BE2C (cell line): ENCODE results near the gene ENPP6.

Experiments
- DNase-seq: peaks from one replicate; pipeline ENCODE4 v3.0.0-alpha.2; 2020
- H3K27me3 ChIP-seq: fragments of 250-450 bp; sonication (Bioruptor Pico); 2 replicates; pipeline ENCODE4 v1.5.1; 2020; ENCODE audit warnings: mild to moderate bottlenecking
- H3K36me3 ChIP-seq: fragments of 250-450 bp; sonication (Bioruptor Pico); 2 replicates; pipeline ENCODE4 v1.5.1; 2020; ENCODE audit warnings: mild to moderate bottlenecking
- H3K4me1 ChIP-seq: fragments of 250-450 bp; sonication (Bioruptor Pico); 2 replicates; pipeline ENCODE4 v1.5.1; 2020
- H3K4me3 ChIP-seq: 2 replicates; pipeline ENCODE4 v1.5.1; 2011; ENCODE audit warnings: low read depth, low read length
- H3K9me3 ChIP-seq: fragments of 250-450 bp; sonication (Bioruptor Pico); 2 replicates; pipeline ENCODE4 v1.5.1; 2020
- TF ChIP-seq, protein P1 (sequence below): IDR thresholded peaks from 2 replicates; pipeline ENCODE4 v1.5.1; 2012; ENCODE audit warnings: mild to moderate bottlenecking, low read depth, low read length

Gene ENPP6

DNA sequence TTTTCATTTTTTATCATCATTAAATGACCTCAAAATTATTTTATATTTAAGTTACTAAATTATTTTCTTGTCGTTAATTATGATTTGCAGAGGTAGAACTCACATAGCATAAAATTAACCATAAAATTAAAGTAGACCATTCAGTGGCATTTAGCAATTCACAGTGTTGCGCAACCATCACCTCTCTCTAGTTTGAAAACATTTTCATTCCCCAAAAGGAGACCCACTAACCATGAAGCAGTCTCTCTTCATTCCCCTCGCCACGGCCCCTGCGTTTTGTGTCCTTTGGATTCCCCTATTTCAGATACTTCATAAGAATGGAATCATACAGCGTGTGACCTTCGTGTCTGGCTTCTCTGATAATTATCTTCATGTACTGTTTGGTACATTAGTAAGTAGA, 154.9 kb downstream of the ENPP6 start:
- Histone ChIP-seq H3K36me3 (no peaks in the 10 kb centered on the region), H3K4me3 (no peak overlapping the region), H3K4me1 (peaks cover 8% of the 10 kb centered on the region; the same call in 1 of the 2 replicates), H3K27me3 (no peaks in the 10 kb centered on the region), H3K9me3 (no peaks in the 10 kb centered on the region)
- no peak for DNase-seq
- TF ChIP-seq, protein P1, sequence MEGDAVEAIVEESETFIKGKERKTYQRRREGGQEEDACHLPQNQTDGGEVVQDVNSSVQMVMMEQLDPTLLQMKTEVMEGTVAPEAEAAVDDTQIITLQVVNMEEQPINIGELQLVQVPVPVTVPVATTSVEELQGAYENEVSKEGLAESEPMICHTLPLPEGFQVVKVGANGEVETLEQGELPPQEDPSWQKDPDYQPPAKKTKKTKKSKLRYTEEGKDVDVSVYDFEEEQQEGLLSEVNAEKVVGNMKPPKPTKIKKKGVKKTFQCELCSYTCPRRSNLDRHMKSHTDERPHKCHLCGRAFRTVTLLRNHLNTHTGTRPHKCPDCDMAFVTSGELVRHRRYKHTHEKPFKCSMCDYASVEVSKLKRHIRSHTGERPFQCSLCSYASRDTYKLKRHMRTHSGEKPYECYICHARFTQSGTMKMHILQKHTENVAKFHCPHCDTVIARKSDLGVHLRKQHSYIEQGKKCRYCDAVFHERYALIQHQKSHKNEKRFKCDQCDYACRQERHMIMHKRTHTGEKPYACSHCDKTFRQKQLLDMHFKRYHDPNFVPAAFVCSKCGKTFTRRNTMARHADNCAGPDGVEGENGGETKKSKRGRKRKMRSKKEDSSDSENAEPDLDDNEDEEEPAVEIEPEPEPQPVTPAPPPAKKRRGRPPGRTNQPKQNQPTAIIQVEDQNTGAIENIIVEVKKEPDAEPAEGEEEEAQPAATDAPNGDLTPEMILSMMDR, result no peak

DNA sequence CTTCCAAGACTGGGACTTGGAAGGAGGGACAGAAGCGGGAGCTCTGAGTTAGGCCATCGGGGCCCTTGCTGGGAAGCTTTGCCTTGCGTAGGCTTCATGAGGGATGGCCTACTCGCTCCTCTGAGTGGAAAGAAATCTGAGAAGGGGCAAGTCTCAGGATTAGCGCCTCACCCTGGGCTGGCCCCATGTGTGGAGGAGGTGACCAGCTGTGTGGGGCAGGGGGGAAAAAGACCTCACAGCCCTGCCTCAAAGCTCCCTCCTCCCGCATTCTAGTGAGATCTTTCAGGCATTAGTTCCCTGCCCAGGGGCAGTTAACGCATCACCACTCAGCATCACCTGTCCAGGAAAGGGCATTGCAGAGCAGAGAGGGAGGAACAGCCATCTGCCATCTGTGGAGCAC, 156.1 kb downstream of the ENPP6 start:
- H3K4me3 ChIP-seq, result no peak overlapping the region
- no peak for DNase-seq
- peaks cover 4% of the 10 kb centered on the region; the same call in 1 of the 2 replicates for H3K4me1 ChIP-seq
- H3K9me3 ChIP-seq, result no peaks in the 10 kb centered on the region
- H3K27me3 ChIP-seq, result no peaks in the 10 kb centered on the region
- TF ChIP-seq, protein P1, result no peak
- no peaks in the 10 kb centered on the region for H3K36me3 ChIP-seq

DNA sequence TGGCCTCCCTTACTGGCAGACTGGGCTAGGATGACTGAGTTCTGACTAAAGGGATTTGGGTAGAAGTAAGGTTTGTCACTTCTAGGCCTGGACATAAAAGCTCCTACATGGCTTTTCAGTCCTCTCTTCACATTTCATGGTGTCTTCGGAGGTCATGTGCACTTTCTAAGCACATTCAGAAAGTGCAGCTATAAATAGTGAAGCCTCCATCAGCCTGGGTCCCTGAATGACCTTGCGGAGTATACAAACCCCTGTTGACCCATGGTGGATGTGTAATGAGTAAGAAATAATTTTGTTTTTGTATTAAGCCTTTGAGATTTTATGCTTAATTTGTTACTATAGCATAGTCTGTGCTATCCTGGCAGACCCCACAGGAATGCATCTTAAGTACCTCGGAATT, 158.6 kb downstream of the ENPP6 start:
- no peaks in the 10 kb centered on the region for H3K9me3 ChIP-seq
- no peaks in the 10 kb centered on the region for H3K36me3 ChIP-seq
- no peaks in the 10 kb centered on the region for H3K4me1 ChIP-seq
- no peak for DNase-seq
- TF ChIP-seq, protein P1, result no peak
- no peak overlapping the region for H3K4me3 ChIP-seq
- H3K27me3 ChIP-seq, result no peaks in the 10 kb centered on the region

DNA sequence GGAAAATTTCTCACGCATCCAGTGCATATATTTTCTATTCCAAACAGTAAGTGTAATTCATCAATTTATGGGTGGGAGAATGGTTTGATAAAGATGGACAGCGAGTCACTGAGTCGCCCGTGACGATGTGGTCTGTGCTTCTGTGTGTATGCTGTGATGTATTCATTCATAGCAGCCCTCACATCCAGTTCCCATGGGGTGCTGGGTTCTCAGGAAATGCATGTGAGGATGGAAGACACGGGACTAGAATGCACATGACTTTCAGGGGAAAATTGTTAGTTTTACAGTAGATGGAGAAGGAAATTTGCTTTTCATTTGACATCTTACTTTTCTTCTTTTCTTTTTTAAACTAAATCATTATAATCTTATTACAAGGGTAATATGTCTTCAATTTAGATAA, 159.6 kb downstream of the ENPP6 start:
- Histone ChIP-seq H3K4me1 (no peaks in the 10 kb centered on the region), H3K36me3 (no peaks in the 10 kb centered on the region), H3K4me3 (no peak overlapping the region), H3K9me3 (no peaks in the 10 kb centered on the region), H3K27me3 (no peaks in the 10 kb centered on the region)
- TF ChIP-seq, protein P1, result no peak
- DNase-seq, result no peak

DNA sequence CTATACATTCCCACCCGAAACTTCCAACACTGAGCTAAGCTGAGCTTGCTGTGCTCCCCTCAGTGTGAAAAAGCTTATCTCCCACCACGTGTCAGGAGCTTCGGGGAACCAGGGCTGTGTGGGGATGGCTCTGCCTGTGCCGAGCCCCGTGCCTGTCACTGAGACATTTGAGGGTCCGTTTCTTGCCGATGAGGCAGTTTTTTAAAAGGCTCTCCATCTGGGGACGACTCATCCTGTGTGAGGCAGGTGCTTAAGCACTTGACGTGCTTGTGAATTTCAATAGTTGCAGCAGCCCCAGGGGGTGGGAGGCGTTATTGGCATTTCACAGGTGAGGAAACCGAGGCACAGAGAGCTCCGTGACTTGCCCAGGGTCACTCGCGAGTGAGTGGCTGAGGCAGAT, 160.8 kb downstream of the ENPP6 start:
- no peaks in the 10 kb centered on the region for H3K27me3 ChIP-seq
- no peak overlapping the region for H3K4me3 ChIP-seq
- H3K9me3 ChIP-seq, result no peaks in the 10 kb centered on the region
- TF ChIP-seq, protein P1, result no peak
- H3K36me3 ChIP-seq, result no peaks in the 10 kb centered on the region
- no peaks in the 10 kb centered on the region for H3K4me1 ChIP-seq
- DNase-seq, result no peak

DNA sequence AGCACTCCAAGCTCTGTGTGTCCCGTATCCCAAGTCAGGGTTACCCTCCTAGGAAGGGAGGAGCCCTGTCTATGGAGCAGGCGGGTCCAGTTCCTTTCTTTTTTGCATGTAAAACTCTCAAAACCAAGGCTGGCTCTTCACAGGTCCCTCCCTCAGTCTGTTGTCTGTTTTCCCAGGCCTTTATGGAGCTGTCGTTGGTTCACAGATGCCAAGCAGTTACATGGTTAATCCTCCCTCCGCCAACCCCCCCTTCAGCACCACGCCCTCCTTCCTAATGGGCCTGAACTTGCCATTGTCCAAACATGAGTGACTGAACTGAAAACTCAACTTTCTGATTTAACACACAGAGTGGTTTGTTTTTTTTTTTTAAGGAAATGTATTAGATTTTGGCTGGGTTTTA, 164.2 kb downstream of the ENPP6 start:
- Histone ChIP-seq H3K4me3 (no peak overlapping the region), H3K27me3 (no peaks in the 10 kb centered on the region), H3K36me3 (no peaks in the 10 kb centered on the region), H3K9me3 (0 out of 2 replicates have a peak, but pooled peaks cover 3% of the 10 kb centered on the region), H3K4me1 (no peaks in the 10 kb centered on the region; the same call in 1 of the 2 replicates)
- no peak for DNase-seq
- TF ChIP-seq, protein P1, result no peak
